Stimulated activated CD4-positive, alpha-beta T cell treated with anti-CD3 and anti-CD28 coated beads, Interleukin-1b, Interleukin-23, amount 100 ng/mL, for 48 hours (primary cell): ENCODE data around the gene SLC9C2.
"Not testable (repeated sequence)": the region's sequence is repeated elsewhere in the genome, so short reads cannot be mapped to it uniquely, and the experiment has no call there.

ENCODE experiments used
- DNase-seq: peaks from one replicate; pipeline ENCODE4 v3.0.0-alpha.2; 2020

Gene SLC9C2

GRCh38 chr1:173479649-173480048, 123.2 kb downstream of the SLC9C2 start:
- no peak for DNase-seq

- DNase-seq = no peak
Observed at GRCh38 chr1:173478094-173478674, 124.7 kb downstream of the SLC9C2 start.

- peak; percentile 84 for DNase-seq
Observed at GRCh38 chr1:173477286-173478093, 125.4 kb downstream of the SLC9C2 start, which contains the start of gene PRDX6. PRDX6 (plus strand) TSS chr1:173477335; CDS start chr1:173477398, 63 bp downstream.

- DNase-seq = peak; percentile 82
Observed at GRCh38 chr1:173476665-173477285, 126.1 kb downstream of the SLC9C2 start.

GRCh38 chr1:173476197-173476664, 126.6 kb downstream of the SLC9C2 start:
- DNase-seq = no peak

- peak; percentile 24 for DNase-seq
Observed at GRCh38 chr1:173475564-173476196, 127.2 kb downstream of the SLC9C2 start.

GRCh38 chr1:173474780-173475421, 128.0 kb downstream of the SLC9C2 start:
- DNase-seq = not testable (repeated sequence)

GRCh38 chr1:173474097-173474779, 128.6 kb downstream of the SLC9C2 start:
- DNase-seq = no peak

GRCh38 chr1:173473599-173474011, 129.3 kb downstream of the SLC9C2 start:
- DNase-seq = no peak

- DNase-seq = no peak
Observed at GRCh38 chr1:173470608-173471007, 132.3 kb downstream of the SLC9C2 start.

GRCh38 chr1:173469656-173470055, 133.2 kb downstream of the SLC9C2 start:
- DNase-seq = no peak

- no peak for DNase-seq
Observed at GRCh38 chr1:173467426-173467825, 135.4 kb downstream of the SLC9C2 start.

- DNase-seq = not testable (repeated sequence)
Observed at GRCh38 chr1:173464185-173464584, 138.7 kb downstream of the SLC9C2 start.

- DNase-seq = not testable (repeated sequence)
Observed at GRCh38 chr1:173462666-173463065, 140.2 kb downstream of the SLC9C2 start.

- DNase-seq = no peak
Observed at GRCh38 chr1:173459885-173460284, 143.0 kb downstream of the SLC9C2 start.

- DNase-seq = no peak
Observed at GRCh38 chr1:173454966-173455524, 147.8 kb downstream of the SLC9C2 start.

GRCh38 chr1:173453982-173454381, 148.9 kb downstream of the SLC9C2 start:
- DNase-seq = no peak

- no peak for DNase-seq
Observed at GRCh38 chr1:173451981-173452380, 150.9 kb downstream of the SLC9C2 start.
